Right ventricle myocardium superior (tissue), 1 donor: ENCODE measurements around the gene BTD. TPM values are rescaled to one million over a fixed set of nuclear protein-coding genes. Genes with fewer than 3 reads are reported as not detected.

Experiments used
- ATAC-seq: fragments of 200-7000 bp; cut with Tn5 transposase; one replicate; pipeline ENCODE4 v1.9.1; 2020; ENCODE audit warnings: mild to moderate bottlenecking; ENCODE audit not compliant: poor library complexity
- DNase-seq: peaks from one replicate; pipeline ENCODE4 v3.0.0-alpha.2; 2020
- intact Hi-C: fragments of 100-400 bp; cut with DNase I; formaldehyde crosslinking; loops from one replicate; pipeline ENCODE4 v1.11.2; 2022
- total RNA-seq: library from RNA; stranded (reverse); fragmentation: NEBNext Ultra II Directional; extraction: Animal tissue kit (Norgen Biotek cat#: 25700); gene quantifications from one replicate; pipeline ENCODE4 v1.2.1, GENCODE V29; 2021
- donor health status: DM: no; HTN: yes; CAD: no; lungs with severe emphysema.

The BTD gene
- total RNA-seq, 1 donor from 2014 or later = 10.3 TPM

DNA sequence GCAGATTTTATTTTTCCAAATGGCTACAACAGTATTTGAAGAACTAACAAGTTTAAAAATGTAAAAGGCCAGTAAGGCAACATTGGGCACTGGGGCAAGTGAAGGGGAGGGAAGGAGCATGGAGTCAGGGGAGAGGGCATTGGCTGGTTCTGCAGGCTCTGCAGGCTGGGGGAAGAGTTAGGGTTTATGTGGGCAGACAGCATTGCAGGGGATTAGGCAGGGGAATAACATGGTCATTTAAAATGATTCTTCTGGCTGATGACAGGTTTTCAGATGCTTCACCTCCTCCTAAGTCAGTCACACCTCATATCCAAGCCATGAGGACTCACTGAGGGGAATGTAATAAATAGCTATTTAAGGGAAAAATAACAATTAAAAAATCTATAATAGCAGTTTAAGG lies 52.6 kb downstream of the BTD start:
- intact Hi-C loops = no loop called here
- ATAC-seq (no peak), DNase-seq (no peak)

GRCh38 chr3:15654891-15655290 lies 53.3 kb downstream of the BTD start:
- DNase-seq (no peak), ATAC-seq (no peak)
- intact Hi-C loops = no loop called here

DNA sequence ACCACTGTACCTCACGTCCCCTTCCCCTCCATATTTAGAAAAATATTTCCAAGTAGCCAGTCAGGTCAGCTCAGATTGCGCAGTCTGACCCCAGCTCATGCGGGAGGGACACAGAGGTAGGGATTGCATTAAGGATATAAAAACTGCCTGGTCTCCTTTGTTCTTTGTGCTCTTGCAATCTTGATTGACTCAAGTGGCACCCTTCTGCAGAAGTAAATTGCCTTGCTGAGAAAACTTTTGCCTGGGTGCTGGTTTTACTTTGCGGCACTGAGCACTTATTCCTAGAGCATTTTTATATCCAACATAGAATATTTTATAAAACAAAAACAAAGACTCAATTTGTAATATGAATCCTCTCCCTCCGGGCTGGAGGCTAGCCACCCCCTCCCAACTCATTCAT lies 54.8 kb downstream of the BTD start:
- ATAC-seq (no peak), DNase-seq (no peak)
- intact Hi-C loops = no loop called here

DNA sequence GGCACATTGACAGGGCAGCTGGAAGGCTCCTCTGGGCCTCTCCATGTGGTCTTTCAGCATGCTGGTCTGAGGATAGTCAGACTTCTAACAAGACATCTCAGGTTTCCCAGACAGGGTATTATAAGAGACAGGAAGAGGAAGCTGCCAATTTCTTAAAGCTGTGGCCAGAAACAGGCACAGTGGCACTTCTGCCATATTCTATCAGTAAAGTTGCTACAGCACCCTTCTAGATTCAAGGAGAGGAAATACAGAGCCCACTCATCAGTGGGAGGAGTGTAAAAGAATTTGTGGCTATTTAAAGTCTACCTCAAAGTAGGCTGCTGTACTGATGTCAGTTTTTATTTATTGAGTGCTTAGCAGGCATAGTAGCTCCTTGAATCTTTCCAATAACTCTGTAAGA lies 55.5 kb downstream of the BTD start:
- no peak for ATAC-seq

DNA sequence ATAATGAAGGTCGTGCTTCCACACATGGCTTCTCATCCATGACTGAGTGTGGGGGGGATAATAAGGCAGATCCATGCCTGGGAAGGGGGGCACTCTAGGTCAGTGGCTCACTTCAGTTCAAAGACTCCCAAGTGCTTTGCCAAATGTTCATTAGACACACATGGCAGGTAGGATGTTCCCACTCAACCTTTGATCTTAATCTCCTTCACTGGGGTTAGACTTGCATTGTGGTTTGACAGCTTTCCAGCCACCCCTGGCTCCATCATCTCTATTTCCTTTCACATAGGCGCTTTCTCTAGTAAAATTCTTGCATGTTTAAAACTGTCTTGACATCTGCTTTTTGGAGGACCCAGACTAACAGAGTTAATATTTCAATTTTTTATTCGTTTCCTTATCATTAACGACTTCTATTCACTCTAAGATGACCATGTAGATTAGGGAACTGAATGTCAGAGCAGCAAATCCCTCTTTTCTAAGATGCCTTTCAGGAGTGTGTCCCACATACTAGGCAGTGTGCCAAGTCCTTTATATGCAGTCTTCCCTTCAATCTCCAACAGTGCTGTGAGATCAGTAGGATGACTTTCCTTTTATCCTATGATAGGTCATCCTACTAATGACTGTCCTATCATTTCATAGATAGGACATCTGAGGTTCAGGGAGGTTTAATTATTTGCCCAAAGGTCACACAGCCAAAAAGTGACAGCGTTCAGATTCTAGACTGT lies 57.9 kb downstream of the BTD start:
- intact Hi-C loops = no loop called here
- DNase-seq (no peak), ATAC-seq (no peak)

More for the DNA sequence above, 55.5 kb downstream of the BTD start:
- intact Hi-C loops = no loop called here
- no peak for DNase-seq

DNA sequence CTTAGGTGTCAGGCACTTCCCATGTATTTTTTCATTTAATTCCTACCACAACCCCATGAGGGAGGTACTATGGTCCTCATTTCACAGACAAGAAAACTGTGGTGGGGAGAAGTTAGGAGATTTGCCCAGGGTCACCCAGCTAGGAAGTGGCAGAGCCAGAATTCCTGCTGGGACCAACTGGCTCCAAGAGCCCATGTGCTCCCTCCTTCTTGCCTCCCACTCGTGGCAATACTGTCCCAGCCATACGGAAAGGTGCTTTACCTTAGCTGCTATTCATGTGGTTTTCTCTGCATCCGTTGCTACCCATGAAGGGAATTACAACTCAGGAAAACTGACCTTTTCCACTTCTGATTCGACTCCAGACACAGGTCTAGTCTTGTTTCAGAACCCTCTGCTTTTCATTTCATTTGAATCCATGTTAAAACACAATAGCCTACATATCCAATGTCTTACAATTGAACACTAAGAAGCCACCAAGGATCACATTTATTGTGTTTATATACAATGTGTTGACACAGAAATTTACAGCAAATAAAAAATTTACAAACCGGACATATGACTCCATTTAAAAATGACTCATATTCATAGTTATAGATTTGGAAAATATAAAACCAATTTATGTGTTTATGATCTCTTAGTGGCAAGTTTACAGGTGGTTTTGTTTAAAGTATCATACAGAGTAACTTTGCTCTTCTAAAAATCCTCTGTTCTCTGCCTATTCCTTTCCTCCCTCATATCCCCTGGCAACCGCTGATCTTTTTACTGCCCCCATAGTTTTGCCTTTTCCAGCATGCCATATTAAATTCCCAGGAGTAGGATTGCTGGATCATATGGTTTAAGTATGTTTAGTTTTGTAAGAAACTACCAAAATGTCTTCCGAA lies 58.8 kb downstream of the BTD start:
- ATAC-seq = no peak
- intact Hi-C loops = no loop called here

DNA sequence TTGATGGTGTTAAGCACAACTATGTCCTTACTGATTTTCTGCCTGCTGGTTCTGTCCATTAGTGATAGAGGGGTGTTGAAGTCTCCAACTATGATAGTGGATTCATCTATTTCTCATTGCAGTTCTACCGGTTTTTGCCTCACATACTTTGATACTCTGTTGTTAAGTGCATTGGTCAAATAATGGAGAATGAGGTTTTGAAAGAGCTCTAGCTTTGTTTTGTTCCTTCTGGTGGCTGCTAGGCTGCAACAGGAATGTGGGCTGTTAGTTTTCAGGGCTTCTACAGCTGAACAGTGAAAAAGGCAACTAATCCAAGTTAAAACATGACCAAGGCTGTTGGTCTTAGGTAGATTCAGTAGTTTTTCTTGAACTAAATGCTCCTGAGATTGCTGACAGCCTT lies 62.6 kb downstream of the BTD start:
- no peak for ATAC-seq
- DNase-seq = no peak
- intact Hi-C loops = no loop called here

More for the DNA sequence above, 58.8 kb downstream of the BTD start:
- DNase-seq = no peak

DNA sequence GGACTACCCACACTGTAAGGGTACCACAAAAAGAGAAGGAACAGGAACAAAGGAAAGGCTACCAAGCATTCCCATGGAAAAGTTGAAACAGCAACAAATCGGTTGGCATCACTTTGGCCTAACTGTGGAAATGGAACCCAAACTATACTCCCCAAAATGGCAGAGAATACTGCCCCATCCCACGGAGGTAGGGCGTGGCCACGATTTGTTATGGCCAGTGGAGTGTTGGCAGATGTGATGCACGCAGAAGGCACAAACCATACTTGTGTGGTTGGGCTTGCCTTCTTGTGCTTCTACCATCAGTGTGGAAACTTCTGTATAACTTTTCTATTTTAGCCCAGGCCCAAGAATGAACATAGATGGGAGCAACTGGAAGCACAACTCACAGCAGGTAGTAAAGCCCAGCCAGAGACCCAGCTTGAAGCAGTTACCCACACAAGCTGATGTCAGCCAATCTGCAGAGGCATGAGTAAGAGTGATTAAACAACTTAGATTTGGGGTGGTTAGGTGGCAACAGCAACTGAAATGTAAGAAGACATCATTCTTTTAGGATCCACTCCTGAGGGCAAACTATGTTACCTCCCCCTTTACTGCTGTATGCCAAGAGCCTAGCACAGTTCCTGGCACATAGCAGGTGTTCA lies 64.1 kb downstream of the BTD start:
- no peak for ATAC-seq
- no peak for DNase-seq
- intact Hi-C loops = no loop called here

DNA sequence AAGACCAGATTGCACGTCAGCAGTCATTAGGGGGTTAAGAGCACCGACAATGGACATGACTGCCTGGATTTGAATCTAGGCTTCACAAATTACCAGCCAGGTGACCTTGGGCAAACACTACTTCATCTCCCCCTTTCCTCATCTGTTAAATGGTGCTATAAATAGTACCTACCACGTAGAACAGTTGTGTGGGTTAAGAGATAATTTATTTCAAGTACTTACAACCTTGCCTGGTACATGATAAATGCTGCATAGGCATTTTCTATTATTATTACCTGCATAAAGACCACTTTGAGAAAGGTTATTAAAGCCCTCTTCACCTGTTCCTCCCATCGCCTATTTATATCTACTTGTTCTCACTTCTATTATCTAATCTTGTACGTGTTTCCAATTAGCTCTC lies 64.7 kb downstream of the BTD start:
- intact Hi-C loops = no loop called here
- peak; percentile 58 for ATAC-seq
- no peak for DNase-seq

GRCh38 chr3:15667484-15667883 lies 65.9 kb downstream of the BTD start:
- ATAC-seq (no peak), DNase-seq (no peak)
- intact Hi-C loops = no loop called here

- no peak for ATAC-seq
Observed at GRCh38 chr3:15673536-15673935, 72.0 kb downstream of the BTD start.

GRCh38 chr3:15676259-15676658 lies 74.7 kb downstream of the BTD start:
- intact Hi-C loops = no loop called here
- ATAC-seq (no peak), DNase-seq (no peak)

More at GRCh38 chr3:15673536-15673935, 72.0 kb downstream of the BTD start:
- no peak for DNase-seq
- intact Hi-C loops = no loop called here

DNA sequence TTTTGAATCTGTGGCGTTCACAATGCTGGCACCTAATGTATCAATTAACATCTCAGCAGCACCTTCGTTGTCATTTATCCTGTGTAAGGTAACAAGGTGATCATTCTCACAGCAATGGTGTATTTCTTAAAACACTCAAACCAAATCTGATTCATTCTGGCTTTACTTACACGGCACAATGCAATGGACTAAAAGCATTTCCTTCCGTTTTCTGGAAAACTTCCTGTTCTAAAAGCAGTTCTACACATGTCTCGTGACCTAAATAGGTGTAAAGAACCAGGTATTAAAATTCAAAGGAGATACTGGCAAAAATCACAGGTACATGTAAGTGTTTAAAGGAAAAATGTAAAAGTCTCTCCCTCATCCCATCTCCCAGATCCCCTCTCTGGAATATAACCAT lies 77.8 kb downstream of the BTD start:
- no peak for ATAC-seq
- intact Hi-C loops = no loop called here
- no peak for DNase-seq

DNA sequence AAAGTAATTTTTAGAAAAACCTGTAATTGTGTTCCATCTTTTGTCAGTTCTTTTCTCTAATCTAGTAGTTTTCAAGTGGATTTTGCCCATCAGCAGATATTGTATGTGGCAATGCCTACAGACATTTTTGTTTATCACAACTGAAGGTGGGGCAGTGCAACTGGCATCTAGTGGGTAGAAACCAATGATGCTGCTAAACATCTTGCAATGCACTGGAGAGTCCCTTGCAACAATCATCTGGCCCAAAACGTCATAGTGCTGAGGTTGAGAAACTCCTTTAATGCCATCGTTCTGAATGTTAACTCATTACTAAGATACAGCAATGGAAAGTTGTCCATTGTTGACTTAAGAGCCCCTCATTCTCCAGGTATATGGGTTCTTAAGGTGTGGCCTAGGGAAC lies 80.1 kb downstream of the BTD start:
- DNase-seq = no peak
- no peak for ATAC-seq
- intact Hi-C loops = no loop called here

DNA sequence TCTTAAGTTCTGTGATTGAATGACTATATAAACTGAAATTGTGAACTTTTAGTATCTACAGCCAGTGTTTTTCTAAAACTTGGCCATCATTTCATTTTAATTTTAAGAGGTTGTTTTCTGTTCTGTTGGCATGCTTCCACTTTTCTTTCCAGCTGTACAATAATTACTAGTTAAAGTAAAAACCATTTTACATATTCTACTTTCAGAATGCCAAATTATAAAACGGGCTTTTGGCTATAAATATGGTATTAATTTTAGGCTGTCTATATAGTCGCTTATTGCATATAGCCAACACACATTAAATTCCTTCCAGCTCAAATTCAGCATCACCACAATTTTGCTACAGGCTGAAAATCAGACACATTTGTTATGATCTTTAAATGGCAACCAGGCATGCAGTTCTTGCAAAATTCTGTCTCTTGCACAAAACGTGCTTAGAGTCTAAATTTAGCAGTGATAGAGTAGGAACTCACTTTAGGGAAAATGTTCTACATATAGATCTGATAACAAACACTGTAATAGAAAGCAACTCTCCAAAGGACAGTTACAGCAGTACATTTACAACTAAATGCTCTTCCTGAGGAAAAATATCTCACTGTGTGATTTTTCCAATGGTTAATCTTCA lies 81.1 kb downstream of the BTD start:
- DNase-seq (no peak), ATAC-seq (peak; percentile 27)
- intact Hi-C loops = no loop called here

DNA sequence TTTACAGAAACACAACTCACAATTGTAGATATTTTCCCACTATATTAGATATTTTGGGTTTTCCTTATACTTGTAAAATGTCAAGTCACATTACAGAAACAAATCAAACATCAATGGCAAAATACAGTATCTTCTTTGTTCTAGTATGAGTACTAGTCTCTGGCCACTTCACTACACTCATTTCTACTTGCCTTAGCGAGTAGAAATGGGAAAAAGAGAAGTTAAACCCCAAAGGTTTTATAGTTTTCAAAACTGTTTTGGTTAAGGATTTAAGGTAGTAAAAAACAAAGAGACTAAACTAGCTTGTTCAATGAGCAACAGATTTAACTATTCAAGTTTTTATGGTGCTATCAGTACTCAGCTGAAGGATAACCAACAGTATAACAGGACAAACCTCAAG lies 81.7 kb downstream of the BTD start:
- no peak for DNase-seq
- no peak for ATAC-seq
- intact Hi-C loops = no loop called here

DNA sequence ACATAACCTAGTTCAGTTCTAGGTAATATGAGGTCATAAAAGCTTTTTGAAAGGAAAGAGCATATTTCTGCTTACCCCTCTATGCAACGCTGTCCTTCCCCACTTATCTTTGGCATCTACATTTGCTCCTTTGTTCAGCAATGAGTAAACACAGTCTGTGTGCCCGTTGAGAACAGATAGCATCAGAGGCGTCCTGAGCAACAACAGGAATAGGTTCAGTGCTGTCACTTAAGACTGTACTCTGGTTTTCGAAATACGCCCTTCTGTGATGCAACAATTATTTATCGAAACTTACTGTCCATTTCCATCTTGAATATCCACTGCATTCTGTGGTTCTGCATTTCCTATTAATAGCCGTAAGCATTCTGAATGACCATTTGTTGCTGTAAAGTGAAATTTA lies 84.4 kb downstream of the BTD start:
- intact Hi-C loops = no loop called here

GRCh38 chr3:15690230-15690629 lies 88.7 kb downstream of the BTD start:
- intact Hi-C loops = no loop called here
- no peak for ATAC-seq
- no peak for DNase-seq

More for the DNA sequence above, 84.4 kb downstream of the BTD start:
- ATAC-seq (no peak), DNase-seq (no peak)

DNA sequence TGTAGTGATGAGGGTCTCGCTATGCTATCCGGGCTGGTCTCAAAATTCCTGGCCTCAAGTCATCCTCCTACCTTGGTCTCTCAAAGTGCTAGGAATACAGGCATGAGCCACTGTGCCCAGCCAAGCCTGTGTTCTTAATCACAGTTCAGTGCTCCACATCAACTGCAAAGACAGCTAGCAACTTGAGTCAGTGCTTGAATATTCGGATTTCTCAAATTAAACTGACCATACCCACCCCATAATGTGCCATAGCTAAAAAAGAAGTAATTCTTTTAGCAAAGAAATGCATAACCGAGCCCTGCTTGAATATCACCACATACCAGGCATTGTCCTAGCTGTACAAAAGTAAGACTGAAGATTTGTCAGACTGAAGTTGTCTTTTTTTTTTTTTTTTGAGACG lies 89.2 kb downstream of the BTD start:
- no peak for ATAC-seq
- intact Hi-C loops = no loop called here

More for the DNA sequence above, 89.2 kb downstream of the BTD start:
- no peak for DNase-seq
